ENCODE data around the gene PATJ. TPM values are rescaled to one million over a fixed set of nuclear protein-coding genes. Genes with fewer than 3 reads are reported as not detected.

Gene PATJ
- polyA plus RNA-seq, 1 donor from 2014 or later, result 7.8 TPM

GRCh38 chr1:61779231-61779630 lies 37.0 kb downstream of the PATJ start:
- Histone ChIP-seq H3K9ac (ENCODE audit: low read length) (no peak overlapping the region), H3K27me3 (ENCODE audit: insufficient read depth, low read depth, low read length) (no peaks in the 10 kb centered on the region), H3K27ac (ENCODE audit: low read length) (no peak overlapping the region), H3K4me3 (ENCODE audit: low read length) (no peak overlapping the region), H3K4me2 (ENCODE audit: low read length) (no peak overlapping the region), H3K9me2 (ENCODE audit: insufficient read depth, low read length) (no peaks in the 10 kb centered on the region), H4K20me1 (ENCODE audit: insufficient read depth) (no peaks in the 10 kb centered on the region), H3K79me2 (replicated peaks; ENCODE audit: insufficient read depth, low read length) (no peaks in the 10 kb centered on the region), H2AFZ (ENCODE audit: low read depth, low read length) (no peak overlapping the region), H3F3A (ENCODE audit: insufficient read depth, low read length, poor library complexity, severe bottlenecking) (no peaks in the 10 kb centered on the region), H3K9me3 (ENCODE audit: low read length) (no peaks in the 10 kb centered on the region), H3K36me3 (ENCODE audit: insufficient read depth, low read length) (no peaks in the 10 kb centered on the region)
- TF ChIP-seq EP300 (conservative IDR thresholded peaks at IDR 0.05; ENCODE audit: poor library complexity, severe bottlenecking) (no peak), CTCF (IDR thresholded peaks at IDR 0.05; ENCODE audit: poor library complexity, severe bottlenecking) (no peak), EZH2 (IDR thresholded peaks at IDR 0.05; ENCODE audit: borderline replicate concordance, insufficient read depth, low read length, poor library complexity, severe bottlenecking) (no peak), SMC3 (conservative IDR thresholded peaks at IDR 0.05; ENCODE audit: poor library complexity) (no peak), REST (IDR thresholded peaks at IDR 0.05; ENCODE audit: borderline replicate concordance) (no peak), POLR2AphosphoS5 (IDR thresholded peaks at IDR 0.05) (no peak), RAD21 (conservative IDR thresholded peaks at IDR 0.05) (no peak), MXI1 (conservative IDR thresholded peaks at IDR 0.05; ENCODE audit: poor library complexity, severe bottlenecking) (no peak), TAF1 (IDR thresholded peaks at IDR 0.05; ENCODE audit: low read depth) (no peak)

- Histone ChIP-seq H3K9me3 (ENCODE audit: low read length) (no peaks in the 10 kb centered on the region), H3K9me2 (ENCODE audit: insufficient read depth, low read length) (no peaks in the 10 kb centered on the region), H3K4me2 (ENCODE audit: low read length) (no peak overlapping the region), H3F3A (ENCODE audit: insufficient read depth, low read length, poor library complexity, severe bottlenecking) (no peaks in the 10 kb centered on the region), H3K4me3 (ENCODE audit: low read length) (no peak overlapping the region), H4K20me1 (ENCODE audit: insufficient read depth) (no peaks in the 10 kb centered on the region), H2AFZ (ENCODE audit: low read depth, low read length) (no peak overlapping the region), H3K27ac (ENCODE audit: low read length) (no peak overlapping the region), H3K36me3 (ENCODE audit: insufficient read depth, low read length) (no peaks in the 10 kb centered on the region), H3K79me2 (replicated peaks; ENCODE audit: insufficient read depth, low read length) (no peaks in the 10 kb centered on the region), H3K27me3 (ENCODE audit: insufficient read depth, low read depth, low read length) (no peaks in the 10 kb centered on the region), H3K9ac (ENCODE audit: low read length) (no peak overlapping the region)
- TF ChIP-seq TAF1 (IDR thresholded peaks at IDR 0.05; ENCODE audit: low read depth) (no peak), MXI1 (conservative IDR thresholded peaks at IDR 0.05; ENCODE audit: poor library complexity, severe bottlenecking) (no peak), RAD21 (conservative IDR thresholded peaks at IDR 0.05) (no peak), CTCF (IDR thresholded peaks at IDR 0.05; ENCODE audit: poor library complexity, severe bottlenecking) (no peak), POLR2AphosphoS5 (IDR thresholded peaks at IDR 0.05) (no peak), EZH2 (IDR thresholded peaks at IDR 0.05; ENCODE audit: borderline replicate concordance, insufficient read depth, low read length, poor library complexity, severe bottlenecking) (no peak), SMC3 (conservative IDR thresholded peaks at IDR 0.05; ENCODE audit: poor library complexity) (no peak), EP300 (conservative IDR thresholded peaks at IDR 0.05; ENCODE audit: poor library complexity, severe bottlenecking) (no peak), REST (IDR thresholded peaks at IDR 0.05; ENCODE audit: borderline replicate concordance) (no peak)
Observed at GRCh38 chr1:61781151-61781550, 38.9 kb downstream of the PATJ start.

Measured in neural cell (in vitro differentiated cells).